SK-N-SH treated with all-trans-retinoic acid at 6 μM for 48 hours (cell line): ENCODE data around the gene ILK.

Experiments
- BACH2 ChIP-seq: fragments of 250-450 bp; sonication (Bioruptor Pico); IDR thresholded peaks from 2 replicates; pipeline ENCODE4 v1.9.0; 2021; ENCODE audit warnings: mild to moderate bottlenecking, borderline replicate concordance
- ISL1 ChIP-seq: fragments of 250-450 bp; sonication (Bioruptor Pico); IDR thresholded peaks from 2 replicates; pipeline ENCODE4 v2.1.2; 2022; ENCODE audit warnings: mild to moderate bottlenecking, moderate library complexity
- OSR1 ChIP-seq: fragments of 250-450 bp; sonication (Bioruptor Pico); IDR thresholded peaks from 2 replicates; pipeline ENCODE4 v1.8.0; 2022; ENCODE audit warnings: moderate library complexity, mild to moderate bottlenecking, inconsistent platforms
- POU6F1 ChIP-seq: fragments of 250-450 bp; sonication (Bioruptor Pico); IDR thresholded peaks from 2 replicates; pipeline ENCODE4 v1.8.0; 2021; ENCODE audit warnings: low read depth, mild to moderate bottlenecking, moderate library complexity, borderline replicate concordance
- TCF4 ChIP-seq: fragments of 250-450 bp; sonication (Bioruptor Pico); IDR thresholded peaks from 2 replicates; pipeline ENCODE4 v1.8.0; 2021; ENCODE audit warnings: mild to moderate bottlenecking, moderate library complexity, borderline replicate concordance
- ZNF8 ChIP-seq: fragments of 450-650 bp; formaldehyde crosslinking; IDR thresholded peaks from 2 replicates; pipeline ENCODE4 v1.5.0; 2020; ENCODE audit warnings: mild to moderate bottlenecking, moderate library complexity

GRCh38 chr11:6594142-6594768, 9.3 kb upstream of the ILK start:
- TF ChIP-seq BACH2 (CRISPR knock-in tag): no peak
- TF ChIP-seq TCF4 (CRISPR knock-in tag): no peak
- no peak for TF ChIP-seq POU6F1 (CRISPR knock-in tag)
- TF ChIP-seq ISL1 (CRISPR knock-in tag): no peak
- no peak for TF ChIP-seq OSR1 (CRISPR knock-in tag)
- no peak for TF ChIP-seq ZNF8 (CRISPR knock-in tag)
